Measurements from ENCODE around the gene CRIM1.

- TF ChIP-seq POLR2A (IDR thresholded peaks at IDR 0.05) (no peak), CTCF (IDR thresholded peaks at IDR 0.05) (no peak)
Measured at GRCh38 chr2:36369163-36369562, 13.6 kb downstream of the CRIM1 start.
